Stimulated activated CD4-positive, alpha-beta T cell treated with anti-CD3 and anti-CD28 coated beads, Interleukin-1b, Interleukin-23, amount 100 ng/mL, for 24 hours (primary cell): Measurements from ENCODE around the gene CNOT6.
"Not testable (repeated sequence)": the region's sequence is repeated elsewhere in the genome, so short reads cannot be mapped to it uniquely, and the experiment has no call there.

ENCODE experiments used
- DNase-seq, 4 experiments: peaks; one replicate each; pipeline ENCODE4 v3.0.0-alpha.2; 2020; ENCODE audit warnings: low read depth in 4 of 4, low spot score in 1 of 4

The CNOT6 gene

GRCh38 chr5:180515974-180516373 is 21.8 kb downstream of the CNOT6 start:
- not testable (repeated sequence) for DNase-seq

GRCh38 chr5:180516440-180516839 is 22.3 kb downstream of the CNOT6 start:
- no peak for DNase-seq

DNA sequence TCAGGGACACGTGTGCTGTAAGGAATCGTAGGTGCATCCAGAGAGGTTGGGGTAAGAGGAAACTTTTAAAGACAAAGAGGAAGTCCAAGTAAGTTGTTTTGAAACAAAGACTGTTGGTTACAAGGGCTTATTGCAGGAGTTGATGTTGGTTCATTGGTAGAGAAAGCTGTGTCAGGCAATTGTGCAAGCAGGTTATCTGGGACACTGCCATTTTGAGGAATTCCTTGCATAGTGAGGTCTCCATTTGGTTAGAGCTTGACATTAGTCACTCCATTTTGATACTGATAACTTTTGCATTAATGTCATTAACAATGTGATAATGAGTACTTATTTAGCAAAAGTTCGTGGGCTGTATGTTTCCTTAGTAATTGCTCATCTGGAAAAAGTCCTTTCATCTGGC is 24.9 kb downstream of the CNOT6 start:
- DNase-seq: no peak

DNA sequence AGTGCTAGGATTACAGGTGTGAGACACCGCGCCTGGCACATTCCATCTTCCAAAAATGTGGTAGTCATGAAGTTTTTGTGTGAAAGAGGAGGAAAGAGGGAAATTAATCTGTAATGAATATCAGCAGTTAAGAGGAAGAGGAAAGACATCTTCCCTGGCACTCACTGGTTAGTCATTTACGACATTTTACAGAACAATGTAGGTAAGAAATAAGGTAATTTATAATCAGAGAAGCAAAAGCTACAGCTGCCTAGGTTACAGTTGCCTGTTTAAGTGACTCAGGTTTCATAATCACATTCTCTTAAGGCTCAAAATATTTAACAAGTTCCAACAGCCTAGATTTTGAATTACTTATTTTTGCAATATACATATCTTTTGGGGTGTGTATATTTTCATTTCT is 26.9 kb downstream of the CNOT6 start:
- no peak for DNase-seq

- DNase-seq: no peak
Observed at GRCh38 chr5:180521591-180521990, 27.4 kb downstream of the CNOT6 start.

GRCh38 chr5:180522330-180522729 is 28.2 kb downstream of the CNOT6 start:
- DNase-seq: no peak

DNA sequence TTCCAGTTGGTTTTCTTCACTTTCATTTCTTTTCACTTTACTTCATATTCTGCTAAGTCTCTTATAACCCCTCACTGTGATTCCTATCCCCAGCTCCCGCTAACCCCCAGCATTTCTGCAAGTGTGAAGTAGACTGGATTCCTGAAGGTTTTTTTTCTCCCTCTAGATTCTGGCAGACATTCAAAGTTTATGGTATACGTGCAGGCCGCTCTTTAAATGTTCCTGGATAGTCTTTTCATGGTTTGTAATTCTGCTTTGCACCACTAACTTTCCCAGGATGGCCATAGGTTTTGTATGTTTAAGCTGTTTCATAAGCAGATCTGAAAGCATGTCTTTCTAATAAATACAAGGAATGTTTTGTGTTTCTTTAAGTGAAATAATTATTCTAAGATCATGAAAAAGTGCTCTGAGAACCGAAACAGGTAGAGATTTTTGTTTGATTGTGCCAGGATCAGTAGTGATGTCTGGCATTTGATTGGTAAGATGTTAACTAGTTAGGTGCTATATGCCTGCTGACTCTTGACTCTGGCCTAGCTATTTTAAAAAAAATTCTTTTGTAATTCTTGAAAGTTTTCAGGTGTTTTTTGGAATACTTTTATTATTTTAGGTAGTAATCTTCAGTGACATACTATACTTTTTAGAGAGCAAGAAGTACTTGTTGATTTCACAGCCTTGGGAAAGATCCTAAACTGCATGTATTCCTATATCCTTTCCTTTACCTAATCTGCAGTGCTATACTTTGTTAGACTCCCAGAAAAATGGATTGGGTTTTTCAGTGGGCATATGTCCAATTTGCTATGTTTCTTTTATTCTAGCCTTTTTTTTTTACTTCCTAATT is 29.7 kb downstream of the CNOT6 start:
- no peak for DNase-seq

- DNase-seq: no peak
Observed at GRCh38 chr5:180525399-180525798, 31.2 kb downstream of the CNOT6 start.

- no peak for DNase-seq
Observed at GRCh38 chr5:180526269-180526668, 32.1 kb downstream of the CNOT6 start.

GRCh38 chr5:180527659-180528058 is 33.5 kb downstream of the CNOT6 start:
- DNase-seq: no peak

- DNase-seq: not testable (repeated sequence)
Observed at GRCh38 chr5:180531036-180531585, 36.9 kb downstream of the CNOT6 start.

DNA sequence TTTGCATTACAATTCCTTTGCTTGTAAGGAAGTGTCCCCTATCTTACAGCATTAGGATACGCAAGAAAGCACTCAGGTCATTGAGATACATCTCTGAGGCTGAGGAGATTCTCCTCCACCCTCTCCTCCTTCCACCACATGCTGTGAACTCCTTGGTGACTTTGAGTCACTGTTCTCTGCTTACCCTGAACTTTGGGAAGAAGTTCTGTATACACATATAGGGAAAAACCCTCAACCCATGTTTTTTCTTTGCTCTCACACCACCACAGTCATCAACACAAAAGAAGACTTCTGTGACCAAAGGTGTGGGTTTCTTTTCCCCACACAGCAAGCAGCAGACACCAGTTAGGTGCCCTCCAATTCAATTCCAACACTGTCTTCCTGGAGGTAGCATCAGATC is 38.1 kb downstream of the CNOT6 start:
- DNase-seq: no peak

- DNase-seq: no peak
Observed at GRCh38 chr5:180533845-180534244, 39.7 kb downstream of the CNOT6 start.

DNA sequence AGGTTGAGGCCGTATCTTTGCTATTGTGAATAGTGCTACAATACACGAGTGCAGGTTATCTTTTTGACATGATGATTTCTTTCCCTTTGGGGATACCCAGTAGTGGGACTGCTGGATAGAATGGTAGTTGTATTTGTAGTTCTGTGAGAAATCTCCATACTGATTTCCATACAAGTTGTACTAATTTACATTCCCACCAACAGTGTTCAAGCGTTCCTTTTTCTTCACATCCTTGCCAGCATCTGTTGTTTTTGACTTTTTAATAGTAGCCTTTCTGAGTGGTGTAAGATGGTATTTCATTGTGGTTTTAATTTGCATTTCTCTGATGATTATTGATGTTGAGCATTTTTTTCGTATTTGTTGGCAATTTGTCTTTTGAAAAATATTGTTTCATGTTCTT is 41.4 kb downstream of the CNOT6 start:
- no peak for DNase-seq

DNA sequence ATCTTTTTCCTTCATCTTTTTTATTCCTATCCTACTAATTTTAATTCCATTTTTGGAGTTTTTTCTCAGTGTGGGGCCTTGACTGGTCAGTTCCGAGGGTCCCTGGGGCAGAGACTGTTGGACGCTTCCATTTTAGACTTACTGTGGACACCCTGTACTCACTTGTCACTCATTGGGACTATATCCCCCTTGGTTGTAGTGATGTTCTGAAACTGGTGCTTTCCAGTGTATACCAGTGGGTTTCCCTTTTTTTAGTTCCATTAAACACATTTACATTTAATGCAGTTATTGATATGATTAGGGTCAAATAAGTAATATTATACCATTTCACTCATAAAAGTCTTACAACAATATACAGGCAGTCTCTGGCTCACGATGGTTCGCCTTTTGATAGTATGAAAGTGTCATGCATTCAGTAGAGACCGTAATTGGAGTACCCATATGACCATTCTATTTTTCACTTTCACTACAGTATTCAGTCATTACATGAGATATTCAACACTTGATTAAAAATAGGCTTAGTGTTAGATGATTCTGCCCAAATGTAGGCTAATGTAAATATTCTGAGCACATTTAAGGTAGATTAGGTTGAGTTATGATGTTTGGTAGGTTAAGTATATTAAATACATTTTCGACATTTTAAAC is 46.0 kb downstream of the CNOT6 start:
- DNase-seq: no peak

- no peak for DNase-seq
Observed at GRCh38 chr5:180541710-180542109, 47.5 kb downstream of the CNOT6 start.

GRCh38 chr5:180545248-180545647 is 51.1 kb downstream of the CNOT6 start:
- no peak for DNase-seq

- no peak for DNase-seq
Observed at GRCh38 chr5:180548563-180548962, 54.4 kb downstream of the CNOT6 start.

DNA sequence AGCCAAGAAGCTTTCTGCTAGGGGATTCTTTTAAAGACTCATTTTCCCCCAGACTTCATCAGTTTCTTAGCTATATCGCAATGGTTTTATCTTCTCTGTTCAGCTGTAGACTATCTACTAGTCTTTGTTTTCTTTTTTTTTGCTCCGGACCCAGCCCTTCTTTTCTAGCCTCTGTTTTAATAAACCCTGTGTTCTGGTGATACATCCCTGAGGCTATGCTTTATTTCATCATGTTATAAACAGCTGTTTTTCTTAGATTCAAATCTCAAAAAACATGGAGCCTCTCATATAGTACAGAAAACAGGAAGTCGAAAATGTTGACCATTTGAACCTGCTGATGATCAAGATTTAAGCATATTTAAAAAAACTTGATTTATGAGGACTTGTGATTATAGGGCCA is 59.4 kb downstream of the CNOT6 start:
- no peak for DNase-seq

- no peak for DNase-seq
Observed at GRCh38 chr5:180555168-180555921, 61.2 kb downstream of the CNOT6 start.

DNA sequence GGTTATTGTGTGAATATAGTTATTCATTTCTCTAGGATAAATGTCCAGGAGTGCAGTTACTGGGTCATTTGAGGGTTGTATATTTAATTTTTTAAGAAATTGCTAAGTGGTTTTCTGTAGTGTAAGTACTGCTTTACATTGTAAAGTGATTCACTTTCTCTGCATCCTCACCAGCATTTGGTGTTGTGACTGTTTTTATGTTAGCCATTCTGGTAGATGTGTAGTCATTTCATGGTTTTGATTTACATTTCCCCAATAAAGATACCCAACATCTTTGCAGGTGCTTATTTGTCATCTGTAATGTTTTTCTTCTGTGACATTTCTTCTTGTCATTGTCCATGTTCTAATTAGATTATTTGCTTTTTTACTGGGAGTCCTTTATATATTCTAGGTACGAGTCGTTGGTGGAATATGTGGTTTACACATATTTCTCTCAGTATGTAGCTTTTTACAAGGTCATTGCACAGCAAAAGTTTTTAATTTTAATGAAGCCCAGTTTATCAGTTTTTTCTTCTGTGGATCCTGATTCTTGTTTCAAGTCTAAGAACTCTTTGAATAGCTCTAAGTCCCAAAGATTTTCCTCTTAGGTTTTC is 63.1 kb downstream of the CNOT6 start:
- DNase-seq: no peak
